Activated CD8-positive, alpha-beta memory T cell treated with anti-CD3 and anti-CD28 coated beads, Interleukin-2, amount 10 ng/mL, durations not matched to agents 7 days and 5 days (primary cell): ENCODE data around the gene SEMA4D. TPM values are rescaled to one million over a fixed set of nuclear protein-coding genes. Genes with fewer than 3 reads are reported as not detected.

Source experiments
- microRNA-seq: library from miRNA; unstranded; fragments of <30 nt; microRNA quantifications from one replicate; pipeline ENCODE4 v1.2.0, GENCODE V29; 2022
- total RNA-seq, 2 experiments: library from RNA; stranded (reverse); gene quantifications; one replicate each; pipeline ENCODE4 v1.2.3, GENCODE V29; 2021

Gene SEMA4D
- total RNA-seq, 2 experiments from 2014 or later: 408 to 525 TPM

Small RNA genes within 50 kb of the gene (microRNA-seq; reads per million reads assigned to microRNA genes)
- not detected for gene MIR3153

Other genes with a start within 250 kb of the SEMA4D start
- 100 to 1,000 TPM; 200 to 225 TPM for gene CKS2, start 186.9 kb downstream of the SEMA4D start, total RNA-seq
- gene SECISBP2, start 179.6 kb downstream of the SEMA4D start, total RNA-seq: 10 to 100 TPM; 36.1 to 40.2 TPM
- gene GADD45G, start 106.9 kb upstream of the SEMA4D start, total RNA-seq: 10 to 100 TPM; 12.9 to 38.5 TPM